Stimulated activated CD8-positive, alpha-beta memory T cell treated with anti-CD3 and anti-CD28 coated beads, Interleukin-2, amount 100 ng/mL, for 1 hour (primary cell): ENCODE measurements around the gene AFDN.

Source experiments
- DNase-seq, 2 donors: peaks; one replicate each; pipeline ENCODE4 v3.0.0-alpha.2; 2020; ENCODE audit warnings: low read depth in 2 of 2

AFDN gene

DNA sequence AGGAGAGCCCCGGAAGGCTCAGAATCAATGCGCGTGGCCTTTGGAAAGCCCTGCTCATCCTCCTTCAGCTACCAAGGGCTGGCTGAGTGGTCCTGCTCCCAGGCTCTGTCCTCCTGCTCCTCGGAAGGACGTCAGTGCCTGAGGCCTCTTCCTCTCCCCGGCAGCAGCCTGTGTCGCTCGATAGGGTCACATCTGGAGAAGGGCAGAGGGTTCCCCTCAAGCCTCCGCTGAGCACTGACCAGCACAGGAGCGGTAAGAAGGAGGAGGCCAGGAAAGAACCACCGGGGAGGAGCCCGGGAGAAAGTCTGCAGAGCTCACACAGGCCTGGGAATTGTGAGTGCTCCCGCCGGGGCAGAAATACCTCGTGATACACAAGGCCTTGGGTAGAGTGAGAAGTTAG lies 192.0 kb downstream of the AFDN start:
- no peak for DNase-seq

DNA sequence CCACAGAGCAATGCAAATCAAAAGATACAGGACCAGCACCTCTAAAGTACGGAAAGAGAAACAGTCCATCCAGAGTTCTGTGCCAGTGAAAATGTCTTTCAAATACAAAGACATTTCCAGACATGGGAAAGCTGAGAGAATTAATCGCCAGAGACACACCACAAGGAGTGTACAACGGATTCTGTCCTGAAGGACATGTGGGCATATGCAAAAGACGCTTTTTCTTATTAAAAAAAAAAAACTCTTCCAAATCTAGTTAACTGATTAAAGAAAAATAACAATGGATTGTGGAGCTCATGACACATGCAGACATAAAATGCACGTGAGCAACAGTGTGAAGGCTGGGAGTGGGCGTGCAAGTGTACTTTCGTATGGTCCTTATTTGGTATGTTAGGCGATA lies 193.5 kb downstream of the AFDN start:
- DNase-seq: no peak

DNA sequence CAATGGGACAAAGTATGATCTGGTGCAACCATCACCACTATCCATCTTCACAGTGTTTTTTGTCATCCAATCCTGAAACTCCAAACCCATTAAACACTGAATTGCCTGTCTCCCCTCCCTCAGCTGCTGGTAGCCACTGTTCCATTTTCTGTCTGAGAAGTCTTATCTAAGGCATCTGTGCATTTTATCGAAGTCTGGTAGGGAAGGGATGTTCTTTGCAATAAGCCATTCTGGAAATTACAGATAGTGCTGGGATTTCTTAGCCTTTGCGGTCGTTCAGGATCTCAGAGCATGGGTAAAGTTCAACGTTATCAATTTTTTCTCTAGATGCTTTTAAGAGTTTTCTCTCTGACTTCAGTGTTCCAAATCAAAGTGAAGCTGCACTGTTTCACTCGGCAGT lies 194.9 kb downstream of the AFDN start:
- no peak for DNase-seq
